Gastroesophageal sphincter (tissue), 3 donors: ENCODE results near the gene LIN28B.

ENCODE experiments used
- CTCF ChIP-seq, 4 experiments: fragments of 200-600 bp in 2 of 4; fragments of 450-650 bp in 2 of 4; sonication (generic) in 1 of 4; IDR thresholded peaks; one replicate each; pipeline ENCODE4 v1.5.1; 2017 to 2019; ENCODE audit warnings: antibody characterized with exemption in 4 of 4, mild to moderate bottlenecking in 2 of 4, moderate library complexity in 2 of 4
- POLR2A ChIP-seq, 2 donors: fragments of 450-650 bp; IDR thresholded peaks; one replicate each; pipeline ENCODE4 v1.6.1; 2017; ENCODE audit warnings: antibody characterized with exemption in 2 of 2, mild to moderate bottlenecking in 2 of 2, moderate library complexity in 1 of 2
- POLR2AphosphoS5 ChIP-seq: sonication (generic); formaldehyde crosslinking; IDR thresholded peaks from one replicate; pipeline ENCODE4 v1.6.1; 2017; ENCODE audit warnings: antibody characterized with exemption

DNA sequence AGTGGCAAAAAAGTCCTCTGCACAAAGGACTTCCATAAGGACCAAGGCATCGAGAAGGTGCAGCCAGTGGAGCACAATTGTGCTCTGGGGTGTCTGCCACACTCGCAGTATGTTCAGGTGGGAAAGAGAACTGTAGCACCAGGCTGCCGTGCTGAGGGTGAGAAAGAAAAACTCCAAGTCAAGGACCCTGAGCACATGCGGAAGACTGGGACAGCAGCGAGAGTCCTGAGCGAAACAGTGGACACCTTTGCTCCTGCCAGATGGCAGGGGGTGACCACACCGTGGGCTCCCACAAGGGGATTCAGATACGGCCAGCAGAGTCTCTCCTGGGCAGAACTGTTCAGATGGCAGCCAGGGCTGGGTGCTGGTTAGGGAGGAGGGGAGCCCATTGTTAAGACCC lies 149.4 kb downstream of the LIN28B start:
- TF ChIP-seq CTCF (IDR thresholded peaks at IDR 0.05), result no peak
- no peak for TF ChIP-seq POLR2A (IDR thresholded peaks at IDR 0.05)
- no peak for TF ChIP-seq POLR2AphosphoS5
